ENCODE data around the gene HELLS. TPM values are rescaled to one million over a fixed set of nuclear protein-coding genes. Genes with fewer than 3 reads are reported as not detected.

HELLS gene
- polyA plus RNA-seq, 4 donors = 22.5 to 50.6 (median 30.5) TPM

Other genes with a start within 250 kb of the HELLS start
- 10 to 100 TPM; 21.9 to 29.7 (median 22.2) TPM for gene NOC3L, start 182.8 kb upstream of the HELLS start, polyA plus RNA-seq (ENCODE audit: insufficient read length in 4 of 4)
- 10 to 100 TPM; 18.4 to 23.3 (median 20.2) TPM for gene TBC1D12, start 143.2 kb upstream of the HELLS start, polyA plus RNA-seq (ENCODE audit: insufficient read length in 4 of 4)
- under 1 TPM; 0.17 to 0.51 (median 0.39) TPM for gene CYP2C18, start 137.9 kb downstream of the HELLS start, polyA plus RNA-seq (ENCODE audit: insufficient read length in 4 of 4)
- under 1 TPM in 2 of 4 donors, not detected in 2; 0.13 to 0.14 TPM for gene CYP2C19, start 216.9 kb downstream of the HELLS start, polyA plus RNA-seq (ENCODE audit: insufficient read length in 4 of 4)